ENCODE data around the gene HIPK4. TPM values are rescaled to one million over a fixed set of nuclear protein-coding genes. Genes with fewer than 3 reads are reported as not detected.

HIPK4 gene
- total RNA-seq, 1 experiment from 2014 or later = 0.74 TPM

GRCh38 chr19:40378509-40378908, 11.5 kb downstream of the HIPK4 start:
- H3K9me3 ChIP-seq (ENCODE audit: control insufficient read depth in 1 of 2, insufficient read depth in 1 of 2, low read depth in 1 of 2, low read length in 2 of 2) = no peaks in the 10 kb centered on the region
- TF ChIP-seq EZH2phosphoT487 (IDR thresholded peaks at IDR 0.05; ENCODE audit: borderline replicate concordance) (no peak), CTCF (IDR thresholded peaks at IDR 0.05 in 2 of 3, conservative IDR thresholded peaks at IDR 0.05 in 1 of 3; ENCODE audit: borderline replicate concordance in 1 of 3, insufficient read depth in 1 of 3, low read depth in 2 of 3, low read length in 2 of 3) (no peak), CEBPB (IDR thresholded peaks at IDR 0.05; ENCODE audit: low read depth) (no peak), POLR2AphosphoS5 (IDR thresholded peaks at IDR 0.05; ENCODE audit: low read depth, low read length) (no peak), SIN3A (IDR thresholded peaks at IDR 0.05; ENCODE audit: low read depth) (no peak), POLR2A (IDR thresholded peaks at IDR 0.05; ENCODE audit: borderline replicate concordance, extremely low read depth, insufficient read depth, insufficient read length) (no peak), SP1 (IDR thresholded peaks at IDR 0.05; ENCODE audit: low read depth) (no peak), RAD21 (IDR thresholded peaks at IDR 0.05; ENCODE audit: low read depth) (no peak), EGR1 (IDR thresholded peaks at IDR 0.05; ENCODE audit: low read depth) (no peak)
- H3K27ac ChIP-seq (ENCODE audit: low read depth, low read length) = no peak overlapping the region
- H3K9me2 ChIP-seq (ENCODE audit: insufficient read depth) = no peaks in the 10 kb centered on the region
- no peaks in the 10 kb centered on the region; a peak in 1 of 4 replicates for H3K36me3 ChIP-seq (ENCODE audit: control insufficient read depth in 1 of 2, insufficient read depth in 2 of 2, low read length in 2 of 2)
- H3K4me1 ChIP-seq (ENCODE audit: control insufficient read depth in 1 of 2, insufficient read depth in 2 of 2, low read length in 2 of 2) = no peaks in the 10 kb centered on the region
- CTCF ChIA-PET = interaction anchor here (1.3 kb wide), 1 partner anchor 238 kb away, joined by 3 read pairs; no protein-coding TSS in a partner anchor
- H3K4me2 ChIP-seq (ENCODE audit: low read length) = no peak overlapping the region
- no peaks in the 10 kb centered on the region for H3K79me2 ChIP-seq (ENCODE audit: insufficient read depth, low read length)
- RAD21 ChIA-PET (ENCODE audit: low non-redundant PET in 1 of 2, low total read pairs in 2 of 2, uncharacterized antibody in 2 of 2, unreplicated experiment in 2 of 2) = no interaction called here
- H3K27me3 ChIP-seq (ENCODE audit: insufficient read depth, low read length) = no peaks in the 10 kb centered on the region
- no peak overlapping the region for H3K4me3 ChIP-seq (replicated peaks in 1 of 2; ENCODE audit: low read depth in 1 of 2, low read length in 2 of 2)
- ATAC-seq (no peak), DNase-seq (ENCODE audit: low read depth, low spot score) (no peak)
- H3K9ac ChIP-seq (ENCODE audit: low read length) = no peak overlapping the region
- no peaks in the 10 kb centered on the region for H4K20me1 ChIP-seq (ENCODE audit: insufficient read depth)
- H2AFZ ChIP-seq (ENCODE audit: low read depth, low read length, poor library complexity, severe bottlenecking) = no peak overlapping the region
- no TSS peak for BruUV-seq (replicated peaks)
- POLR2A ChIA-PET = no interaction called here
- intact Hi-C loops (cut with micrococcal nuclease) = no loop called here

- no peaks in the 10 kb centered on the region for H3K4me1 ChIP-seq (ENCODE audit: control insufficient read depth in 1 of 2, insufficient read depth in 2 of 2, low read length in 2 of 2)
- ChIA-PET RAD21 (ENCODE audit: low non-redundant PET in 1 of 2, low total read pairs in 2 of 2, uncharacterized antibody in 2 of 2, unreplicated experiment in 2 of 2) (no interaction called here), POLR2A (no interaction called here), CTCF (interaction anchor here (1.3 kb wide), 1 partner anchor 238 kb away, joined by 3 read pairs; no protein-coding TSS in a partner anchor)
- DNase-seq (ENCODE audit: low read depth, low spot score) (no peak), ATAC-seq (no peak)
- no peaks in the 10 kb centered on the region for H3K9me3 ChIP-seq (ENCODE audit: control insufficient read depth in 1 of 2, insufficient read depth in 1 of 2, low read depth in 1 of 2, low read length in 2 of 2)
- H3K27me3 ChIP-seq (ENCODE audit: insufficient read depth, low read length) = no peaks in the 10 kb centered on the region
- H2AFZ ChIP-seq (ENCODE audit: low read depth, low read length, poor library complexity, severe bottlenecking) = no peak overlapping the region
- H3K4me2 ChIP-seq (ENCODE audit: low read length) = no peak overlapping the region
- no peak overlapping the region for H3K9ac ChIP-seq (ENCODE audit: low read length)
- intact Hi-C loops (cut with micrococcal nuclease) = no loop called here
- TSS peak; percentile 84 for BruUV-seq (replicated peaks)
- H3K27ac ChIP-seq (ENCODE audit: low read depth, low read length) = no peak overlapping the region
- H3K79me2 ChIP-seq (ENCODE audit: insufficient read depth, low read length) = no peaks in the 10 kb centered on the region
- H3K9me2 ChIP-seq (ENCODE audit: insufficient read depth) = no peaks in the 10 kb centered on the region
- no peaks in the 10 kb centered on the region for H4K20me1 ChIP-seq (ENCODE audit: insufficient read depth)
- no peak overlapping the region for H3K4me3 ChIP-seq (replicated peaks in 1 of 2; ENCODE audit: low read depth in 1 of 2, low read length in 2 of 2)
- no peaks in the 10 kb centered on the region; a peak in 1 of 4 replicates for H3K36me3 ChIP-seq (ENCODE audit: control insufficient read depth in 1 of 2, insufficient read depth in 2 of 2, low read length in 2 of 2)
- TF ChIP-seq SP1 (IDR thresholded peaks at IDR 0.05; ENCODE audit: low read depth) (no peak), RAD21 (IDR thresholded peaks at IDR 0.05; ENCODE audit: low read depth) (no peak), CTCF (IDR thresholded peaks at IDR 0.05 in 2 of 3, conservative IDR thresholded peaks at IDR 0.05 in 1 of 3; ENCODE audit: borderline replicate concordance in 1 of 3, insufficient read depth in 1 of 3, low read depth in 2 of 3, low read length in 2 of 3) (no peak), ELF1 (IDR thresholded peaks at IDR 0.05; ENCODE audit: borderline replicate concordance, low read depth) (no peak), EGR1 (IDR thresholded peaks at IDR 0.05; ENCODE audit: low read depth) (no peak), ZNF274 (IDR thresholded peaks at IDR 0.05; ENCODE audit: low read depth, low read length) (no peak), MAX (IDR thresholded peaks at IDR 0.05) (no peak), EZH2phosphoT487 (IDR thresholded peaks at IDR 0.05; ENCODE audit: borderline replicate concordance) (no peak)
These were observed 12.1 kb downstream of the HIPK4 start for GRCh38 chr19:40377876-40378385.

Data from HCT116 (cell line).